ENCODE data around the gene TPSD1. TPM values are rescaled to one million over a fixed set of nuclear protein-coding genes. Genes with fewer than 3 reads are reported as not detected.

The TPSD1 gene
- total RNA-seq: not detected in 2 replicates

GRCh38 chr16:1255276-1256122 lies at the start of gene TPSD1:
TPSD1 (plus strand) TSS chr16:1256069; CDS start chr16:1256281, 212 bp downstream.

DNA sequence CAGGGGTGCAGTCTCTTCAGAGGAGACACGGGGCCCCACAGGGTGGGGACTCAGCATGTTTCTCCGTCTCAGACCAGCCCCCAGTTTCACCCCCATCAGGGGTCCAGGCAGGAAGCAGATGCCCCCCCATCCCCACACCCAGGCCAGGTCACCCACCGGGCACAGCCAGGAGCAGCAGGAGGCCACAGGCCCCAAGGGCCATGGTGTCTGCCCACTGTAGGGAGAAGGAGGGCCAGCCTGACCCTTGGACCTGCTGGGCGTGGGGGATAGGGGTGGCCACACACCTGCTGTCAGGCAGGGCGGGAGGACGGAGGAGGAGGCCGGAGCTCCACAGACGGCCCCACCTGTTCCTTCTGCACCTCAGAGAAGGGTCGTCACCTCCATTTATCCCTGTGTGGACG lies 30.8 kb upstream of the TPSD1 start, which contains the start of gene TPSG1:
Gene TPSG1, minus strand, starts transcription at position 218 of the 401 bp plus-strand sequence. Its CDS starts 16 bp downstream, at position 202.

GRCh38 chr16:1230084-1230470 lies 25.8 kb upstream of the TPSD1 start, which contains the start of gene TPSB2:
TPSB2 (minus strand) TSS chr16:1230184; CDS start chr16:1229951, 233 bp downstream.

DNA sequence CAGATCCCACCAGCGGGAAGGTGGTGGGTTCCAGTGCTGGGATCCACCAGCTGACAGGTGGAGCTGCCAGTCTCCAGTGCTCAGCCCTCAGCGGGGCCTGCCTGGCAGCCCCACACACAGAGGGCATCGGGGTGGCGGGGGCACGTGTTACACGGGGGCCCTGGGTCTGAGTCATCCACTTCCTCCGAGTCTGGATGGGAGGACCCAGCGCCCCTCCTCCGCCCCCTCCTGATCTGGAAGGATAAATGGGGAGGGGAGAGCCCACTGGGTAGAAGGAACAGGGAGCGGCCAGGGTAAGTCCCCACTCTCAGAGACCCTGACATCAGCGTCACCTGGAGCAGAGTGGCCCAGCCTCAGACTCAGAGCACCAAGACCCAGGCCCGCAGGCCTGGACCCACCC lies 15.4 kb upstream of the TPSD1 start, which contains the start of gene TPSAB1:
Gene TPSAB1, plus strand, starts transcription at position 270 of the 400 bp plus-strand sequence. CDS start 234 bp downstream, outside the sequence.

Other genes with a start within 250 kb of the TPSD1 start
- not detected in 2 replicates for gene SSTR5, start 183.3 kb upstream of the TPSD1 start, total RNA-seq
- not detected in 2 replicates for gene C1QTNF8, start 159.8 kb upstream of the TPSD1 start, total RNA-seq
- gene CACNA1H, start 103.0 kb upstream of the TPSD1 start, total RNA-seq: 1.6 and 3.3 TPM in 2 replicates
- 0.15 TPM in 1 of 2 replicates, not detected in the other for gene TPSG1, start 30.8 kb upstream of the TPSD1 start, total RNA-seq
- gene TPSB2, start 25.9 kb upstream of the TPSD1 start, total RNA-seq: not detected in 2 replicates
- gene TPSAB1, start 15.4 kb upstream of the TPSD1 start, total RNA-seq: not detected in 2 replicates
- gene UBE2I, start 53.6 kb downstream of the TPSD1 start, total RNA-seq: 66.5 and 79.5 TPM in 2 replicates
- gene BAIAP3, start 77.6 kb downstream of the TPSD1 start, total RNA-seq: 0.15 and 0.37 TPM in 2 replicates
- gene TSR3, start 95.8 kb downstream of the TPSD1 start, total RNA-seq: 77.4 and 85.3 TPM in 2 replicates
- gene GNPTG, start 95.9 kb downstream of the TPSD1 start, total RNA-seq: 68.6 and 69.3 TPM in 2 replicates
- 18.3 and 25.6 TPM in 2 replicates for gene UNKL, start 158.6 kb downstream of the TPSD1 start, total RNA-seq
- 9.3 and 10.5 TPM in 2 replicates for gene UQCC4, start 164.7 kb downstream of the TPSD1 start, total RNA-seq
- not detected in 2 replicates for gene PERCC1, start 175.0 kb downstream of the TPSD1 start, total RNA-seq
- gene CCDC154, start 188.5 kb downstream of the TPSD1 start, total RNA-seq: 0.39 TPM in 1 of 2 replicates, not detected in the other
- gene CLCN7, start 219.0 kb downstream of the TPSD1 start, total RNA-seq: 44.9 and 50.0 TPM in 2 replicates
- gene PTX4, start 232.9 kb downstream of the TPSD1 start, total RNA-seq: 0.37 TPM in 1 of 2 replicates, not detected in the other
- 11.5 and 17.0 TPM in 2 replicates for gene TELO2, start 237.3 kb downstream of the TPSD1 start, total RNA-seq